ENCODE data around the gene ATOH8.
A peak's percentile ranks its signal among the peaks of the same experiment; 100 is the strongest.

The ATOH8 gene

DNA sequence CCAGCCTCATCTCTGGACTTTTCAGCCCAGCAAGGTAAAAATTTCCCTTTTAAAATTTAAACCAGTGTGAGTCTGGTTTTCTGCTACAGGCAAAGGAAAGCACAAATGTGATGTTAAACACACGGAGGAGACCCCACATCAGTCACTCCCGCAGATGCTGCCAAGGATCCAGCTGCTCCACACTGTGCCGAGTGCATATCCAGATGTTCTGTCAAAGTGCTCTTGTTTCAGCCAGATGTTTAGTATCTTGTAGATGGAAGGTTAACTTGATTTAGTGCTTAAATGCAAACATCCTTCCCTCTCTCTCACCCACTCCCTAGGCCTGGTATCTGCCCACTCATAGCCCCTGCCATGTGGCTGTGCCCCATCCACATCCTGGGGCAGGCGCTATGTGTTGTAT lies 15.8 kb upstream of the ATOH8 start:
- no peak for DNase-seq

DNA sequence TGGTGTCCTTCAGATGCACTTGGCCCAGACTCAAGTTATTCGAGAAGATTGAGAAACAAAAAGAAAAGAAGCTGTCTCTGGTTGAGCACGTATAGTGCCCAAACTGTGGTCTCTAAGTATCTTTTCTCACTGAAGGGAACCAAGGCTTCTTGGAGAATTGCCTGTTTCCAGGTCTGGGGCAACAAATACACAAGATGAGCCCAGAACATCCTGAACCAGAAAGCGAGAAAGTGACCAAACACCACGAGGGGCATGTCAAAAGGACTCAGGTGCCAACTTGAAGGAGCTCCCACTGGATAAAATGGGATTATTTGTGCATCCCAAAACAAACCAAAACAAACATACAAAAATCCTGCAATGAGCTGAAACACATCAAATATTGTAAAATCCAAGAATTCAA lies 13.6 kb upstream of the ATOH8 start:
- DNase-seq, result no peak

DNA sequence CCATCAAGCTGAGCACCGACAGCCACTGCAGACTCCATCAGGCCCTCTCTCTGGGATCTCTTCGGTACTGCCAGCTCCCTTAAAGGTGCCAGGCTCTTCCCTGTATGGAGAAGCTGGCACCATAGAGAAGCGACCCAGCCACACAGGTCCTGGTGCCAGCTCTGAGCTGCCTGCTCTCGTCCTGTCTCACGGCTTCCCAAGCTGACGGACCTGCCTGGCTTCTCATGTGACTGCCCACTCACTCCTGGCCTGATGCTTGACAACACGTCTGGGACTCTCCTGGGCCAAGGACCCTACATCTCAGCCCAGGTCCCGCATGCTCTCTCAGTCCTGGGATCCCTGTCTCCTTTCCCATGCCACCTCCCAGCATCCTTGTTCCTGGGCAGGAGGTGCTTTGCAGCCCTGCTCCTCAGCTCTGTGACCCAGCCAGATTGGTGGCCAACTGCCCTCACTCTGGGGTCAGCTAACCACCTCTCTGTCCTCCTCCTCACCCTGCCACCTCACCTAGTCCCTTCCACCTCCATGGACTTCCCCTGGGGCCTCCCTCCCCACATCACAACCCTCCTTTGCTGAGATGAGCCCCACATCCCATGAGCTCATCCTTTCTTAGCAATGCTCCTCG lies 12.5 kb upstream of the ATOH8 start:
- DNase-seq, result no peak

DNA sequence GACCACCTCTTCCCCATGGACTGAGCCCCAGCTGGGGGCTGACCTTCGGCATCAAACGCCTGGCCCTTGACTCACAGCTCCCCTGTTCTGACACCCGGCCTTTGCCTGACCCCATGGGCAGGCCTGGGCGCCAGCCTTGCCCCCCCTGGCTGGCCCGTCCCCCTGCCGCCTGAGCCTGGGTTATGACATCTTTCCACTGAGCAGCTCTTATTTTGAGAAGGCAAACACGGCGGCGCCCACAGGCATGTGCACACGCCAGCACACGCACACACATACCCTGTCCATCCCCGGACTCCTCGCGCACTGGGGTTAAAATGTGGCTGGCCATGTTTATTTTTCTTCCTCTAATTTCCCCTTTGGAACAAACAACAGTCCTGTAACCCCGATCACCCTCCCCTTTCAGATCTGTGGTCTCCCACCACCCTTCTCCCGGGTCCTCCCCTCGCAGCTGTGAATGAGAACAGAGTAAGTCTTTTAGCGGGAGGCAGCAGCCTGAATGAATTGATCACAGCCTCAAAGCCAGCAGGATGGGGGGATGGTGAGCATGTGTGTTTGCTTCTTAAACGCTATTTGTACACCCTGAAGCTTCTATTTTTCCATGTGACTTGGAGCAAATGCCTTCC lies 11.8 kb upstream of the ATOH8 start:
- peak; percentile 81 for DNase-seq

DNA sequence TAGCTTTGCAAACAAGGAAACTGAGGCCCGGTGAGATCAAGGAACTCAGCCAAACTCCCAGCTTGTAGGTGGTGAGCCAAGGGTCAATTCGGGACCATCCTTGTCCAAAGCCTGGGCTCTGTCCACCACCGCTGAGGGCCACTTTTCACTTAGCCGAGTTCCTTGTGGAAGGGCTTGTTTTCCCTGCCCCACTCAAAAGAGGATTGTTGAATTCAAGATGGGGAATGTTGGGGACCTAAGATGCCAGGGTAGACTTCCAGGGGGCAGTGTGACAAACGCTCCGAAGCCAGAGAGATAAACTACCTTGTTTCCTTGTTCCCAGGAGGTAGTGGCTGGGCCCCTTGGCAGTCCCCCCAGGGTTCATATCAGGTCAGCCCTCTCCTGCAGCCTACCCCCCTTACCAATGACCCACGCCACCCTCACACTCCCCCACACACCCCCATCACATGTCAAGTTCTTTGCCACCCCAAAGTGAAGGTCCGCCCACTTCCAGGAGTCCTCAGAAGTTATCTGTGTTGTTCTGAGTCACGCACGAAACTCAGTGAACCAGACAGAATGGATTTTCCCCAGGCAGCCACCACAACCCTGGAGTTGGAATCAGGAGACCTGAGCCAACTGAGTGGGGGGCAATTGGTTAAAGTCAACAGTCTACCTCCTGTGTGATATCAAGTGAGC lies 10.3 kb upstream of the ATOH8 start:
- no peak for DNase-seq

DNA sequence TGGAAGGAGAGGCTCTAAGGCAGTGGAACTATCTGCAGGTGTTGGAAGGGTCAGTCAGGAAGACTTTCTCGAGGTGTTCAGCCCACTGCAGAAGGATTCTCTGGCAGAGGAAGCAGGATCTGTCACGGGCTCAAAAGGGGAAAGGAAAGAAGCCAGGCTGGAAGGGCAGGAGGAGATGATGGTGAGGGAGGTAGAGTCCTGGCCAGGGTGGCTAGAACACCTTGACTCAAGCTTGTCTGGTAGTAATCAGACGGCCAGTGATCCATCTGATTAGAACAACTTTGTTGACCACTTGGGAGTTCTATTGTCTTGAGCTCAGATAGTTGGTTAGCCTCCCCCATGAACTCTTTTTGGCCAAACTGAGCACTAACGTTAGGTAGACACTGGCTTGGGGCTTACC lies 9.7 kb upstream of the ATOH8 start:
- no peak for DNase-seq

DNA sequence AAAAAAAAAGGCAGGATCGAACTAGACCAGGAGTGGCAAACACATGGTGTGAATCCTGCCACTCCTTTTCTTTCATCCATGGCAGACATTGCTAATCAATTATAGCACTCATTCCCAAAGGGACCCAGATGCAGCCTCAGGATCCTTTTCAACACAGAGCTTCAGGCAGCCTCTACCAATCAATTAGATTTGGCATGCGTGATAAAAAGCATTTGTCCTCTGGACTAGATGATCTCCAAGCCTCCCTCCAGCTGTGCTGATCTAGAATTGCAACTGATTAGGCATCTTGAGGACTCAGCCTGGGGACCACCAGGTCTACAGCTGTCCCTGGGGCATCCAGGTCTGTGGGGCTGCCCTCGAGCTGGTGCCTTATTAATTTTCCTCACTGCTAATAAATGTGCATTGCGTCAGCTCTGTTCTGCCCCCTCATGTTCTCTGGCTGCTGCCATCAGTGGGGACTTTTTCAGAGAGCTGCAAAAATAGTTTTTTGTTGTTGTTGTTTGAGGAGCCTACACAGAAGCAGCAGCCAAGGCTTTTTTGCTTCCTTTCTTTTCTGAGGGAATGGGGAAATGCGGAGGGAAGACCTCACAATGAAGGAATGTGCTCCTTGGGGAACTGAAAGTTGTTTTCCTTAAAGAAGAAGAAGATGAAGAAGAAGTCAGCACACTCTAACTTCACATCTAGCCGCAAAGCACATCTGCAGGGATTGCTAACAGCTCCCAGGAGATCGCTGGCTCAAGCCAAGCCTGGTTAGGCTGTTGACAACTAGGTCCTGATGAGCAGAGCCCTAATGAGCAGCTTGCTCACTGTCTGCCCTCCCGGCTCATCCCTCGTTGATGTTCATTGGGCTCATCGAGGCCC lies 8.8 kb upstream of the ATOH8 start:
- DNase-seq, result no peak

DNA sequence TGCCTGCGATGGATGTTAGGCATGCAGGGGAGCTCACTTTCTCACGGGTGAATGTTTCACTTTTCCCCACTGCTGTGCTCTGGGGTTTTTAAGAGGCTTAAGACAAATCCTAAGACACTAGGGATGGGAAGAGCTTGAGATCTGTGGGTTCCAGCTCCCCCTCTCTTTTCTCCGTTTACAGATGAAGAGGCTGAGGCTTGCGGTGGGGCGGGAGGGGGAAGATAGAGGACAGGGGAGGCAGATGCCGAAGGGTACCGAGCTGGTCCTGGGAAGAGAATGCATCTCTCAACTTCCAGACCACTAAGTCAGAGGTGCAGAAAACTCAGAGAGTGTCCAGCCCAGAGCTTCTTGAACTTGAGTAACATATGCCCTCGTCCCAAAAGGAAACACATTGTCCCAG lies 8.2 kb upstream of the ATOH8 start:
- no peak for DNase-seq

DNA sequence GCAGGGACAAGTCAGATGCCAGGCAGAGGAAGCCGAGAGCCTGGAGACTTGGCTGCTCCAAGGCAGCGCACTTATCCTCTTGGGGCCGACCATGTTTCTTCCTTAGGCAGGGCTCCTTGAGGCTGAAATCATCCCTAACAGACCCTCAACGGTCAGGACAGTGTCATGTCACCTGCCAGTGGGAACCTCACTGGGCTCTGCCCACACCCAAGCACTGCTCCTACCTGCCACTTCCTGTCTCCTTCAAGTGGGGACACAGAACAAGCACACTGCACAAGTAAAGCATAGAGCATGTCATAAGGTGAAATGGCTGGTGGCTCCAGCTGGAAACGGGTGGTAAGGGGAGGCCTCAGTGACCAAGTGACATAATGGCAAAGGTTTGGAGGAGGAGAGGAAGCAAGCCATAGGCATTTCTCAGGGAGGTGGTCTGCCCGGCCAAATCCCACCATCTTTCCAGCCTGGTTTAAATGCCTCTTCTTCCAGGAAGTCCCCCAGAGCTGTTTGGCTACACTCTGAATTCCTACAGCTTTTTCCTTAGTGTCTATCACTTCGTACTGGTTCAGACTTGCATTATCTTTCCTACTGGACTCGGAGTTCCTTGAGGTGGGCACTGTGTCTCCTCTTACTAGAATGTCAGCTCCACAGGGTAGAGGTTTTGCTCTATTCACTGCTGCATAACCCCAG lies 7.3 kb upstream of the ATOH8 start:
- no peak for DNase-seq

DNA sequence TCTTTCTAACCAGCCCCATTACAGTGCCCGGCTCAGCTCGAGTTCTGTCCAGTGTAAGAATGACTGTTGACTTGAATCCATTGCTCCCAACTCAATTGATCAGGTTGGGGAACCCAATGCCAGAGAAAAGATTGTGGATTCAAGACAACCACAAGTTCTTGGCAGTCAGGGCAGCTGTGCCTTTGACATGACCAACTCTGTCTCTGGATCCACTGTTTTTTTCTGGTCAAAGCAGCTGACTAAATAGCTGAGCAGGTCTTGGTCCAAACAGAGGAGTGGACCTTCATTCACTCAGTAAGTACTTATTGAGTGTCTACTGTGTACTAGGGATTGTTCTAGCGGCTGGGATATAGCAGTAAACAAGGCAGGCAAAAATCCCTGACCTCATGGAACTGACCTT lies 6.3 kb upstream of the ATOH8 start:
- no peak for DNase-seq

DNA sequence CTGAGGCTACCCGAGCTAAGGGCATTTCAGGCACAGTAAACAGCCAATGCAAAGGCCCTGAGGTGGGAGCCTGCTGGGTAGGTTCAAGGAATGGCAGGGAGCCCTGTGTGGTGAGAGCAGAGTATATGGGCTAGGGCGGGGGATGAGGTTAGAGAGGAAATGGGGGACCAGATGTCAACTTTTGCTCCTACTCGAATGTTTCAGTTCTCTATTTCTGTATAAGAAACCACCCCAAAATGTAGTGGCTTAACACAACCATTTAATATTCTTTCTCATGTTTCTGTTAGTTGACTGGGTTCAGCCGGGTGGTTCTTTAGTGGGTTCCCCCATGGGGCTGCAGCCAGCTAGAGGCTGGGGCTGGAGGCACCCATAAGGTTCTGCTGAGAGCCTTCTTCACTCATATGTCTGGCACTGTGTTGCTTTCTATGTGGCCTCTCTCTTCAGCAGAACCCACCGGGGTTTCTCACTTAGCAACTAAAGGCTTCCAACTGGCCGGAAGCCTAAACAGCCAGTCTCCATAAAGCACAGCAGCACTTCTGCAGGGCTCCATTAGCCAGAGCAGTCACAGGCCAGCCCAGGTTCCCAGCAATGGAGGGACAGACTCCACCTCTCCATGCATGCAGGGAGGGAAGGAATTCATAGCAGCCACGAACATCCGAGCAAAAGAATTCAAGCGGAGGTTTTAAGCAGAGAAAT lies 5.6 kb upstream of the ATOH8 start:
- DNase-seq, result no peak

DNA sequence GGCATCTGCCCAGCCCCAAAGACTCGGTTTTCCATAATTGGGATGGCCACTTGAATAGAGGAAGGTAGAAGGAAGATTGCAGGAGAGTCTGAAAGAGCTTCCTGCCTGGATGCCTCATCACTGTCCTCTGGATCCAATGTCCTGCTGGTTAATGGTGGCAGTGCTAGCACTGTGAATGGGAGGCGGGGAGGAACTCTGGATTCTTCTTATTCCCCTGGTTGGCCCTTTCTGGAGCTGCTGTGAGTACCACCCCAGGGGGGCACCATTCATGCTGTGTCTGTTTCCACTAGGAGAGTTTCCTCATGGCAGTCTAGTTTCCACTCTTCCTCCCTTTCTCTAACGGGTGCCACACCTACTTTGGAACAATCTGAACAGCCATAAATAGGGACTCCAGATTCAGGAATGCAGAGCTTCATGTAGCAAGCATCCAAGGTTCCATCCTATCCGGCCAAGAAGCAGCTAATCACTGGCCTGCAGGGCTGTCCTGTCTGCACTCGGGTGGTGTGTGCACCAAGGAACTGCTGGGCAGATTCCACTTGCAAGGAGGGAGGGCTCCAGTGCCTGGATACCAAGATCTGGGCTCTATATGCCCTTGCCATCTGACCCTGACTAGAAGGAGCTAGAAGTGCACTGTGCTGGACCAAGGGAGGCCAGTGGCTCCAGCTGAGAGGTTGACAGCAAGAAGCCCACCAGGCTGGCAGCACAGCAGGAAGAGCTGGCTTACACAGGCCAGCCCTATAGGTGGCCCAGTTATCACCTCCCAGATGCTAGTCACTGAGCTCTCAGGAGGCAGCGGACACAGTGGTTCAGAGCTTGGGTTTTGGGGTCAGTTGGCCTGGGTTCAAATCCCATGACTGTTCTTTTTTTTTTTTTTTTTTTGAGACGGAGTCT lies 4.6 kb upstream of the ATOH8 start:
- DNase-seq, result no peak

DNA sequence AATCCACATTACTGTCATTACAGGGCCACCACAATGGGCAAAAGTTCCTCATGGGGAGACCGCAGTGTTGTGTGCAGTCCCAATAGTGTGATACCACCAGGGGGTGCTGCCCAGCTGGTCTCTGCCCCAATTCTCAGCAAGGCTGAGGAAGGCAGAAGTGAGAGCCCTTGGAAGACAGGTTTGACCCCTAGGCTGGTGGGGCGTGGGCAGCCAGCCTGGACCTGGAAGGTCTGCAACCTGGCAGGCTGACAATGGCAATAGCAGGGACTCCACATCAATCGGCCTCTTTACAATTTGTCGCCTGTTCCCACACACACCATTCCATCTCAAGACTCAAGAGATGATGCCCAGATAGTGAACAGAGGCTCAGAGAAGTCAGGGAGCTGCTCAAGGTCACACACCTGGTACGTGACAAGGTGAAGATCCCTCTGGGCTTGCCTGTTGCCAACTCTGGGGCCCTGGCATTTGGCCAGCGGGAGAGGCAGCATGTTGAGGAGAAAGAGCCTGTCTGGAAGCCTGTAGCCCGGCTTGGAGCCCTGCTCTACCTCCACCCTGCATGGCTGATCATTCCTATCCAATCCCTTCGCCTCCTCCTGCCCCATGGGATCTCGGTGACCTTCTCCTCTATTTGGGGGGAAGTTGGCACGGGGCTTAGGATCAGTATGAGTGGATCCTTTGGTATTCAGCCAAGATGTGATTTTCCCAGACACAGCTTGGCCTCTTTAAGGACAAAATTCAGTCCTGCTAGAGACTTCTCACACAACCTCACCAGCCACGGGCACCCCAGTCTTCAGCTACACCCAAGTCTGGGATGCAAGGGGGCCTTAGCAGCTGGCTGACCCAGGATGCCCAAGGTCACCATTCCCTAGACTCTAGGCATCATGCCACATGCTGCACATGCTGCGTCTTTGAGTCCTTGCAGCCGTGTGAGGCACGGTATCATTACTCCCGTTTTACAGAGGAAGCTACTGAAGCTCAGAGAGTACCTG lies 2.9 kb upstream of the ATOH8 start:
- DNase-seq, result no peak

DNA sequence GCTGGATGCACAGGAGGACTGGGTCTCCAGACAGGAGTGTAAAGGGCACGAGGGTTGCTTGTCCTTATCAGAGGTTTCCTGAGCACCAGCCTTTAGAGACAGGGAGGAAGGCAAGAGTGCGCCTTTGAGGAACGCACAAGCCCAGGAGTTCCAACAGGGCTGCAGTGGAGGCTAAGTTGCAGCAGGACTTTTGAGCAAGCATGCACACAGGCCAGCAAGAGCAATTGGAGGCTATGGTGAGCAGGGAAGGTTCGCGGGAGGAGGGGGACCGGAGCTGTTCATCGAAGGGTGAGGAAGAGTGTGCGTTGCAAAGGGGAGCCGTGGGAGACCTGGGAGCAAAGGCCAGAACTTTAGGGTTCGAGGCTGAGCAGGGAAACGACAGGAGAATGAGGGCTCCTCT lies 2.2 kb upstream of the ATOH8 start:
- no peak for DNase-seq

DNA sequence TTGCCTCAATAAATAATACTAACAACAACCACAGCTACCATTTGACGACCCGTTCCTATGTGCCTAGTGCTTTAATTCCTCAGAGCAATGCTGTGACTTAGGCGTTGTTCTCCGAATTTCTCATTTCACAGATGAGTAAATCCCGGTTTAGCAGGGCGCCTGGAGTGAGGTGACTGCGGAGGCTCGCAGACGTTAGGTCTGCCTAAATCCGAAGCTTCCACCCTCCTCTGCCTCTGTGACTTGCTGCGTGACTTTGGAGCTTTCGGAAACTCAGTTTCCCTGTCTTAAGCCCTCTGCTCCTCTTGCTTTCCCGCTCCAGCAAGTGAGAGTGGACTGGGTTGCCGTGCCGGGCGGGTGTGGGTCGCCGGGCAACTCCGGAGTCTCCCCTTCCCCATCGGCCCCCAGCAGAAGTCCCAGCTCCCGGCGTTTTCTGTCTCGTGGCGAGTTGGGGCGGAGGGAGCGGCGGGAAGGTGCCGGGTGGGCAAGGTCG lies 711 bp upstream of the ATOH8 start:
- no peak for DNase-seq

DNA sequence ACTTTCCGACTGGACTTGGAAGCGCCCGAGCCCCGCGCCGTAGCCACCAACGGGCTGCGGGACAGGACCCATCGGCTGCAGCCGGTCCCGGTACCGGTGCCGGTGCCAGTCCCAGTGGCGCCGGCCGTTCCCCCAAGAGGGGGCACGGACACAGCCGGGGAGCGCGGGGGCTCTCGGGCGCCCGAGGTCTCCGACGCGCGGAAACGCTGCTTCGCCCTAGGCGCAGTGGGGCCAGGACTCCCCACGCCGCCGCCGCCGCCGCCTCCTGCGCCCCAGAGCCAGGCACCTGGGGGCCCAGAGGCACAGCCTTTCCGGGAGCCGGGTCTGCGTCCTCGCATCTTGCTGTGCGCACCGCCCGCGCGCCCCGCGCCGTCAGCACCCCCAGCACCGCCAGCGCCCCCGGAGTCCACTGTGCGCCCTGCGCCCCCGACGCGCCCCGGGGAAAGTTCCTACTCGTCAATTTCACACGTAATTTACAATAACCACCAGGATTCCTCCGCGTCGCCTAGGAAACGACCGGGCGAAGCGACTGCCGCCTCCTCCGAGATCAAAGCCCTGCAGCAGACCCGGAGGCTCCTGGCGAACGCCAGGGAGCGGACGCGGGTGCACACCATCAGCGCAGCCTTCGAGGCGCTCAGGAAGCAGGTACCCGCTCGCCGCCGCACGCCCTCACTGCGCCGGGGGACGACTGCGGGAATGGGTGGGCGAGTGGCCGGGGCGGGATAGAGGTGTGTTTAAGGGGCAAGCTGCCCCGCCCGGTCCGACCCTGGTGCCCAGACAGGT lies 713 bp downstream of the ATOH8 start:
- DNase-seq, result no peak

DNA sequence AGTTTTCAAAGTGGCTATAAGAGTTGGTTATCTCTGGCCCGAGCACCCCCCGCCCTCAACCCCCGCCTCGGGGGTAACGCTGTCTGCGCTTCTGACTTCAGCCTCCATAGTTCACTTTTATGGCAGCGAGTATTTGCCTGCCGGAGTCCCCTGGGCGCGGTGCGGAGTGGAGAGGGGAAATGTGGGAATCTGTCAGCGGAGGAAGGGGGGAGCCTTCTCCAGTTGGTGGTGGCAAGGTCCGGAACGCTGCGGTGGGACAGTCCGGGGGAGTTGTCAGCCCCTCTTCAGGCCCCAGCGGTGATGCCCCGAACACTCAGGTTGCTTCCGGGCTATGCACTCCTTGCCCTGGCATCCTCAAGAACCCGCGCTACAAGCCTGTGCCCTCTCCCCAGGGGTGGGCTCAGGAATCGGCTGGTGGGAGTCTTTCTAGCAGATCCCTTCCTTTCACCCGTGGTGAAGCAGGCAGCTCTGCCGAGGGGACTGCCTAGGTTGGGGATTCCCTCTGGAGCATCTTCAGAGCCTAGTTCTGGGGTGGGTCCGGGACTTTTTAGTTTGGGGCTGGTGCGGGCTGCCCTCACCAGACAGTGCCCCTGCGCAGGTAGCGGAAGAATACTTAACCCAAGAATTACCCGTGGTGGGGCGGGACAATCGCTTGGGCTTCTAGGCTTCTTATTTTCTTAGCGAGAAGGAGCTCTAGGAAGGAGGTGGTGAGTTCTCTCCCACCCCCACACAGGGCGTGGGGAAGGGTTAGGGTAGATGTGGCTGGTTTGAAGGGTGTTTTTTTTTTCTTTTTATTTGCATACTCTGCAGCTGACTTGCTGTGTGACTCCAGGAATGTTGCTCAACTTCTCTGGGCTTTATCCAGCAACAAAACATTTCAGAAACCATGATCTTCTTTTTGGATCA lies 1.6 kb downstream of the ATOH8 start:
- no peak for DNase-seq

DNA sequence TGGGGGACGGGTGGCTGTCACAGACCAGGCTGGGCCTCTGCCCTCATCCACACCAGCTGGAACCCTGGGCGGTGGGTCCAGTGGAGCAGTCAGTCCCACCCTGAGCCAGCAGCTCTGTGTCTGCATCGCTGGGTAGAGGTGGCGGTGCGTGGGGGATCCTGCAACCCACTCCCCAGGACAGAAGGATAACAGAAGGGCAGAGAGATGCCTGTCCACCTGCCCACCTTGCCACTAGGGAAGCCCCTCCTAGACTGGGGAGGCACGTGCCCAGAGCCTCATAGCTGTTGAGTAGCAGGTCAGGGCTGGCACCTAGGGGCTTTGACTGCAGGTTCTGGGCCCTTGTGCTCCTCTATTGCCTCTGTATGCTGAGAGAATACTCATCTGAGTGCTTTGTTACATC lies 2.4 kb downstream of the ATOH8 start:
- no peak for DNase-seq
